DMS79 (cell line): ENCODE measurements around the gene CST11.

Experiments
- DNase-seq: peaks from one replicate; lab custom pipeline; 2025; lab: John Stamatoyannopoulos, UW

The CST11 gene

GRCh38 chr20:23419995-23420901 lies 32.4 kb downstream of the CST11 start:
- DNase-seq, result no peak

- no peak for DNase-seq
Observed at GRCh38 chr20:23419657-23419994, 33.0 kb downstream of the CST11 start.

GRCh38 chr20:23417861-23418260 lies 34.8 kb downstream of the CST11 start:
- no peak for DNase-seq

- DNase-seq, result no peak
Observed at GRCh38 chr20:23415959-23416583, 36.6 kb downstream of the CST11 start.

GRCh38 chr20:23415555-23415954 lies 37.1 kb downstream of the CST11 start:
- DNase-seq, result no peak

GRCh38 chr20:23414526-23415188 lies 38.0 kb downstream of the CST11 start:
- DNase-seq, result no peak

- DNase-seq, result no peak
Observed at GRCh38 chr20:23413862-23414422, 38.7 kb downstream of the CST11 start.

GRCh38 chr20:23412026-23412425 lies 40.6 kb downstream of the CST11 start:
- DNase-seq, result no peak

- DNase-seq, result no peak
Observed at GRCh38 chr20:23410916-23411695, 41.6 kb downstream of the CST11 start.

GRCh38 chr20:23409800-23410199 lies 42.9 kb downstream of the CST11 start:
- DNase-seq, result no peak

- no peak for DNase-seq
Observed at GRCh38 chr20:23408957-23409356, 43.7 kb downstream of the CST11 start.

- no peak for DNase-seq
Observed at GRCh38 chr20:23407781-23408464, 44.8 kb downstream of the CST11 start.

GRCh38 chr20:23406880-23407279 lies 45.8 kb downstream of the CST11 start:
- no peak for DNase-seq

- DNase-seq, result no peak
Observed at GRCh38 chr20:23404196-23404595, 48.5 kb downstream of the CST11 start.

GRCh38 chr20:23403751-23404150 lies 48.9 kb downstream of the CST11 start:
- no peak for DNase-seq

- no peak for DNase-seq
Observed at GRCh38 chr20:23401051-23401450, 51.6 kb downstream of the CST11 start.
